IMR-90 (cell line): ENCODE results near the gene STARD3. TPM values are rescaled to one million over a fixed set of nuclear protein-coding genes. Genes with fewer than 3 reads are reported as not detected.

Source experiments
- ATAC-seq: fragments of 200-7000 bp; cut with Tn5 transposase; 2 replicates; pipeline ENCODE4 v1.9.1; 2020; ENCODE audit warnings: low read depth, mild to moderate bottlenecking, moderate library complexity
- BruUV-seq: library from RNA; stranded (reverse); fragments of 400-500 nt; replicated peaks from 2 replicates; lab custom pipeline; 2021; lab: Mats Ljungman, UMichigan
- CTCF ChIA-PET: fragments of 300-600 bp; formaldehyde crosslinking; extraction: SDS; loops from one replicate; lab custom pipeline; 2021; ENCODE audit warnings: antibody characterized with exemption; lab: Yijun Ruan, JAX
- POLR2A ChIA-PET: fragments of 300-600 bp; sonication (Branson Sonifier 250); formaldehyde crosslinking; loops from one replicate; lab custom pipeline; 2022; ENCODE audit warnings: antibody characterized with exemption; ENCODE audit not compliant: unreplicated experiment; lab: Charles Lee
- DNase-seq: peaks from one replicate; pipeline ENCODE4 v3.0.0; 2013
- H2AFZ ChIP-seq: replicated peaks from 2 replicates; pipeline ENCODE3; 2013; ENCODE audit warnings: low read length, mild to moderate bottlenecking; ENCODE audit not compliant: poor library complexity
- H2AK5ac ChIP-seq: 2 replicates; pipeline ENCODE4 v1.6.1; 2013; ENCODE audit warnings: low read depth, low read length, inconsistent platforms
- H2AK9ac ChIP-seq: replicated peaks from 2 replicates; pipeline ENCODE3; 2013; ENCODE audit warnings: mild to moderate bottlenecking, low read depth, low read length, moderate library complexity; ENCODE audit not compliant: poor library complexity
- H2BK120ac ChIP-seq: 2 replicates; pipeline ENCODE4 v1.6.1; 2013; ENCODE audit warnings: low read depth, low read length, inconsistent platforms
- H2BK15ac ChIP-seq: 3 replicates; pipeline ENCODE4 v1.6.1; 2013; ENCODE audit warnings: low read depth, low read length, inconsistent platforms
- H2BK20ac ChIP-seq: 2 replicates; pipeline ENCODE4 v1.6.1; 2013; ENCODE audit warnings: low read depth, mild to moderate bottlenecking, inconsistent platforms, low read length, moderate library complexity
- H2BK5ac ChIP-seq: 2 replicates; pipeline ENCODE4 v1.6.1; 2013; ENCODE audit warnings: mild to moderate bottlenecking, low read depth, low read length, inconsistent platforms; ENCODE audit not compliant: poor library complexity, severe bottlenecking
- H3K14ac ChIP-seq: replicated peaks from 2 replicates; pipeline ENCODE4 v1.6.1; 2013; ENCODE audit warnings: low read depth, low read length, inconsistent platforms
- H3K18ac ChIP-seq: 2 replicates; pipeline ENCODE4 v1.6.1; 2013; ENCODE audit warnings: low read depth, low read length, control low read depth
- H3K23ac ChIP-seq: 2 replicates; pipeline ENCODE4 v1.6.1; 2013; ENCODE audit warnings: low read depth, low read length, inconsistent platforms
- H3K27ac ChIP-seq: 2 replicates; pipeline ENCODE4 v1.5.1; 2013; ENCODE audit warnings: mild to moderate bottlenecking, control low read depth, low read length; ENCODE audit not compliant: insufficient read depth
- H3K27me3 ChIP-seq: 2 replicates; pipeline ENCODE4 v1.6.1; 2013; ENCODE audit warnings: low read length; ENCODE audit not compliant: control insufficient read depth, insufficient read depth
- H3K36me3 ChIP-seq: 2 replicates; pipeline ENCODE4 v1.6.1; 2013; ENCODE audit warnings: low read length, mixed read lengths; ENCODE audit not compliant: control insufficient read depth, insufficient read depth
- H3K4ac ChIP-seq: 2 replicates; pipeline ENCODE4 v1.6.1; 2013; ENCODE audit warnings: low read depth, low read length, inconsistent platforms
- H3K4me1 ChIP-seq: 2 replicates; pipeline ENCODE4 v1.6.1; 2013; ENCODE audit warnings: low read length, mixed read lengths; ENCODE audit not compliant: control insufficient read depth, insufficient read depth
- H3K4me2 ChIP-seq: 2 replicates; pipeline ENCODE4 v1.6.1; 2013; ENCODE audit warnings: low read depth, mild to moderate bottlenecking, control low read depth, low read length, moderate library complexity
- H3K4me3 ChIP-seq: 2 replicates; pipeline ENCODE4 v1.5.1; 2013; ENCODE audit warnings: low read depth, mild to moderate bottlenecking, control low read depth, low read length, moderate library complexity; ENCODE audit not compliant: insufficient read depth
- H3K56ac ChIP-seq: 2 replicates; pipeline ENCODE4 v1.6.1; 2013; ENCODE audit warnings: low read length, inconsistent platforms; ENCODE audit not compliant: insufficient read depth; ENCODE audit errors: extremely low read depth
- H3K79me1 ChIP-seq, 2 experiments: 2 replicates each; pipeline ENCODE4 v1.6.1; 2013; ENCODE audit warnings: low read length in 2 of 2, inconsistent platforms in 1 of 2, low read depth in 1 of 2
- H3K9ac ChIP-seq: 2 replicates; pipeline ENCODE4 v1.6.1; 2013; ENCODE audit warnings: low read depth, low read length, control low read depth
- H3K9me1 ChIP-seq: 2 replicates; pipeline ENCODE4 v1.6.1; 2013; ENCODE audit warnings: low read length, inconsistent platforms; ENCODE audit not compliant: insufficient read depth
- H3K9me3 ChIP-seq: 2 replicates; pipeline ENCODE4 v1.6.1; 2013; ENCODE audit warnings: low read length; ENCODE audit not compliant: control insufficient read depth, insufficient read depth
- H4K20me1 ChIP-seq: 2 replicates; pipeline ENCODE4 v1.6.1; 2013; ENCODE audit warnings: low read length, inconsistent platforms; ENCODE audit not compliant: insufficient read depth
- H4K5ac ChIP-seq: 2 replicates; pipeline ENCODE4 v1.6.1; 2013; ENCODE audit warnings: mild to moderate bottlenecking, low read depth, low read length, control low read depth
- H4K8ac ChIP-seq, 2 experiments: 2 replicates each; pipeline ENCODE4 v1.6.1; 2013; ENCODE audit warnings: low read depth in 2 of 2, low read length in 2 of 2, control low read depth in 1 of 2, inconsistent platforms in 1 of 2
- H4K91ac ChIP-seq: 2 replicates; pipeline ENCODE4 v1.6.1; 2013; ENCODE audit warnings: low read depth, low read length, inconsistent platforms; ENCODE audit not compliant: insufficient read depth
- MXI1 ChIP-seq: IDR thresholded peaks from 2 replicates; pipeline ENCODE4 v1.6.1; 2012; ENCODE audit warnings: low read depth, mild to moderate bottlenecking, low read length, moderate library complexity, borderline replicate concordance
- NFE2L2 ChIP-seq: fragments of 150-350 bp; IDR thresholded peaks from 2 replicates; pipeline ENCODE4 v1.6.1; 2016; ENCODE audit warnings: low read depth, mild to moderate bottlenecking, low read length
- WGBS, 2 experiments: methylation state at CpG; one replicate each; pipeline versions ENCODE4 v1.1.5 to v1.1.7; 2013; ENCODE audit warnings: missing lambda C conversion rate in 2 of 2; ENCODE audit not compliant: insufficient read length in 1 of 2; ENCODE audit errors: extremely low coverage in 2 of 2; 5-methylcytosine and 5-hydroxymethylcytosine counted together
- dilution Hi-C: fragments of 300-500 bp; cut with HindIII; formaldehyde crosslinking; loops from one replicate; pipeline ENCODE4 v1.14.3; 2018; ENCODE audit warnings: low sequenced_read_pairs; ENCODE audit not compliant: unreplicated experiment
- in situ Hi-C: fragments of 300-500 bp; cut with MboI; formaldehyde crosslinking; loops from 3 replicates; pipeline ENCODE4 v1.14.3; 2019; ENCODE audit warnings: low sequenced_read_pairs, inconsistent platforms, mixed read lengths
- intact Hi-C: fragments of 100-400 bp; cut with micrococcal nuclease; formaldehyde crosslinking; loops from 2 replicates; pipeline ENCODE4 v1.10.0; 2022
- polyA plus RNA-seq, 3 experiments: library from polyadenylated mRNA; depleted of rRNA; stranded (reverse); fragments of >200 nt; gene quantifications; 2 replicates each; pipeline ENCODE4 v1.2.3, GENCODE V29; 2012; ENCODE audit warnings: low replicate concordance in 1 of 3
- total RNA-seq: library from RNA; depleted of rRNA; stranded (reverse); fragments of >200 nt; gene quantifications from 2 replicates; pipeline ENCODE4 v1.2.3, GENCODE V29; 2012

The STARD3 gene
- total and polyA plus RNA-seq, 2 of the 4 experiments (the other 2 are of a cell fraction) = 8.1 to 50.4 TPM

- Histone ChIP-seq H3K9me1 (no peaks in the 10 kb centered on the region), H3K27me3 (no peaks in the 10 kb centered on the region), H3K4me1 (peaks cover 4% of the 10 kb centered on the region; the same call in 1 of the 2 replicates), H4K91ac (no peak overlapping the region), H3K79me1 (peaks cover 0 to 4% of the 10 kb centered on the region in 2 experiments; a peak in 1 of 4 replicates), H4K8ac (no peak overlapping the region), H3K4me3 (no peak overlapping the region), H4K20me1 (no peaks in the 10 kb centered on the region; the same call in none of the 2 replicates), H3K27ac (no peak overlapping the region), H2BK15ac (no peak overlapping the region), H3K18ac (no peak overlapping the region), H3K4ac (no peak overlapping the region), H2AK5ac (no peak overlapping the region), H3K4me2 (no peak overlapping the region), H3K9ac (no peak overlapping the region), H4K5ac (no peak overlapping the region), H3K23ac (no peak overlapping the region), H2BK120ac (no peak overlapping the region), H3K36me3 (peaks cover 40% of the 10 kb centered on the region), H3K14ac (no peak overlapping the region), H3K56ac (no peak overlapping the region), H3K9me3 (no peaks in the 10 kb centered on the region), H2AFZ (no peak overlapping the region), H2AK9ac (peak overlapping the region; percentile 55), H2BK20ac (no peak overlapping the region), H2BK5ac (no peak overlapping the region)
- in situ Hi-C loops = no loop called here
- intact Hi-C loops = no loop called here
- ChIA-PET POLR2A (no interaction called here), CTCF (no interaction called here)
- no TSS peak for BruUV-seq
- dilution Hi-C loops = no loop called here
- TF ChIP-seq NFE2L2 = no peak
- TF ChIP-seq MXI1 = no peak
- DNase-seq = no peak
- WGBS, 2 experiments = 89% methylated on average over 17 of the region's 35 CpGs; no CpG with 5 or more reads in 1 of the 2 experiments
- no peak for ATAC-seq
These were observed 23.7 kb downstream of the STARD3 start for GRCh38 chr17:39660397-39661385.
